Measurements from ENCODE around the gene CBLB.

Gene CBLB

DNA sequence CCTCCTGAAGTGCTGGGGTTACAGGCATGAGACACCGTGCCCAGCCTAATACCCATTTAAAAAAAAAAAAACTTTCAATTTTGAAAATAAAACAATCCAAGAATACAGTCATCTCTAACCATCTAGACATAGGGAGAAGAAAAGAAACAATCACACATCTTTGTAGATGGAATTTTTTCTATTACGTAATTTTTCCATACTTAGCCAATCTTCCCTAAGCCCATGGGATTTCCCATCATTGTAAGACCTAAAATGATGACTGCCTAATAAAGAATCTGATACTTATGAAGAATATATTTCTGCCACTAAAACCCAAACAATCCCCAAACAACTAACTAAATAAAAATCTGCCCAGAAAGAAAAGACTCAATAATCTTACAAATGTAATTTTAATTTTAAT is 88.7 kb downstream of the CBLB start:
- Histone ChIP-seq H4K8ac (ENCODE audit: low read depth, low read length) (no peak overlapping the region), H3K4me3 (ENCODE audit: low read length in 2 of 2) (no peak overlapping the region), H3K9ac (ENCODE audit: low read depth, low read length, poor library complexity) (no peak overlapping the region), H2BK120ac (ENCODE audit: low read depth, low read length) (no peak overlapping the region), H3K36me3 (replicated peaks in 1 of 2; ENCODE audit: control insufficient read depth in 2 of 2, insufficient read depth in 2 of 2, low read length in 2 of 2) (peaks cover 0 to 8% of the 10 kb centered on the region in 2 donors), H3K18ac (ENCODE audit: low read length) (no peak overlapping the region), H3K23ac (ENCODE audit: low read depth, low read length, poor library complexity) (no peak overlapping the region), H3K4me2 (ENCODE audit: insufficient read depth, low read length, poor library complexity, severe bottlenecking) (no peak overlapping the region), H3K9me3 (replicated peaks in 1 of 2; ENCODE audit: control insufficient read depth in 2 of 2, insufficient read depth in 1 of 2, low read depth in 1 of 2, low read length in 2 of 2) (no peaks in the 10 kb centered on the region), H3K27ac (replicated peaks; ENCODE audit: low read length) (no peak overlapping the region), H3K27me3 (ENCODE audit: control insufficient read depth in 3 of 3, insufficient read depth in 3 of 3, low read depth in 1 of 3, low read length in 3 of 3) (no peaks in the 10 kb centered on the region), H2AFZ (ENCODE audit: low read length) (no peak overlapping the region), H2AK5ac (ENCODE audit: low read depth, low read length) (no peak overlapping the region), H2BK15ac (ENCODE audit: low read length) (no peak overlapping the region), H2BK12ac (ENCODE audit: low read length) (no peak overlapping the region), H3K4me1 (ENCODE audit: control insufficient read depth in 2 of 2, insufficient read depth in 1 of 2, low read depth in 1 of 2, low read length in 2 of 2) (no peaks in the 10 kb centered on the region), H4K91ac (ENCODE audit: low read depth, low read length, poor library complexity) (no peak overlapping the region), H2BK5ac (ENCODE audit: low read length) (no peak overlapping the region), H3K79me1 (ENCODE audit: low read depth, low read length) (no peaks in the 10 kb centered on the region), H3K4ac (ENCODE audit: low read length) (no peak overlapping the region), H3K14ac (ENCODE audit: low read length) (no peak overlapping the region)
- no CpG with 5 or more reads among the region's 2 CpGs for WGBS, 2 donors (ENCODE audit: extremely low coverage in 2 of 2, insufficient read length in 2 of 2, insufficient replicate concordance in 1 of 2)
- no peak for DNase-seq (ENCODE audit: low spot score)

DNA sequence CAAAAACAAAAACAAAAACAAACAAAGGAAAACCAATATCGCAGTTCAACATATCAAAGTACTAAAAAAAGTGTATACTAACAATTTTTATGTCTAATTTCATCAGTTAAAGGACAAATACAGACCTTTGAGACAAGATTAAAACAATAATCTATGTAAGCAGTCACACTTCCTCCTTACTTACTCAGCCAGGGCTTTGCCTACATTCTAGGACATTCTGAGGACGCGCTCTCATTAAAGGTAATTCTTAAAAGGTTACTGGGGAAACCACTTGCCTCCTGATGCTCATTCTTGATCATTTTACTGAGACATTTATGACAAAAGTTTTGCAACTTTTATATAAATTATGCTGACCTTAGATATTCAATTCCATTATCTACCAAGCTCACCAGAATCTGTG is 93.4 kb downstream of the CBLB start:
- WGBS, 2 donors (ENCODE audit: extremely low coverage in 2 of 2, insufficient read length in 2 of 2, insufficient replicate concordance in 1 of 2) = no CpG with 5 or more reads among the region's 3 CpGs
- H2BK12ac ChIP-seq (ENCODE audit: low read length) = no peak overlapping the region

DNA sequence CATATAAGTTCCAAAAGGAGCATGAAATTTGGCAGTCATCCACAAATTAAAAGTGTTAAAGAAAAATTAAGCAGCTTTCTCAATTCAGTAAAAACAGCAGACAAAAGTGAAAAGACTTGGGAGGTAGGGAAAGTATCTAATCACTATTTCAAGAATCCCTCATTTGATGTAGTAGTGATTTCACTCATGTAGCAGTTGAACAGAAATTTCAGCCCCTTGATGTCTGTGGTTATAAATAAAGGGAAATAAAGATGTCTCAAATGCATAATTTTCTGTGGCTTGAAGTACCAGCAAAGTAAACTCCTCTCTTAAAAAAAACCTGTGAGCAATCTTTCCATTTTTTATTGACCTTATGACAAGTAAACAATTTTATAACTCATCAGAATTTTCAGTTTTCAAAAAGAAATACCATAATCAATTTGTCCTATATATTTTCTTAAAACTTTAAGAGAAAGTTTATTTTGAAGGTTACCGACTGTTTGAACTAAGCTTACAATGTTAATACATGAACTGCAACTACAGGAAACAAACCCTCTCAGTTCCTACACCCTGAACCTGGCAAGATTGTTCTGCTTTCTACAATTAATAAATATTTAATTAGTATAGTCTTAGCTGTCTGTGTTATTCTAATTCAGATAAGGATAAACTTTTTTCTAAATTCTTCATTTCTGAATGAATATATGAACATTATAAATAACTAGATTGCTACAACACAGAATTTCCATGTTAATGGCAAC is 94.2 kb downstream of the CBLB start:
- H2AFZ ChIP-seq (ENCODE audit: low read length) = no peak overlapping the region
- H3K9me3 ChIP-seq (replicated peaks in 1 of 2; ENCODE audit: control insufficient read depth in 2 of 2, insufficient read depth in 1 of 2, low read depth in 1 of 2, low read length in 2 of 2) = no peaks in the 10 kb centered on the region
- no peak overlapping the region for H2AK5ac ChIP-seq (ENCODE audit: low read depth, low read length)
- no peak overlapping the region for H3K18ac ChIP-seq (ENCODE audit: low read length)
- no peak overlapping the region for H3K4me3 ChIP-seq (ENCODE audit: low read length in 2 of 2)
- no peak overlapping the region for H3K27ac ChIP-seq (replicated peaks; ENCODE audit: low read length)
- H3K36me3 ChIP-seq (replicated peaks in 1 of 2; ENCODE audit: control insufficient read depth in 2 of 2, insufficient read depth in 2 of 2, low read length in 2 of 2) = peaks cover 0 to 13% of the 10 kb centered on the region in 2 donors
- H4K91ac ChIP-seq (ENCODE audit: low read depth, low read length, poor library complexity) = no peak overlapping the region
- H3K23ac ChIP-seq (ENCODE audit: low read depth, low read length, poor library complexity) = no peak overlapping the region
- no peak for DNase-seq (ENCODE audit: low spot score)
- H3K9ac ChIP-seq (ENCODE audit: low read depth, low read length, poor library complexity) = no peak overlapping the region
- H2BK12ac ChIP-seq (ENCODE audit: low read length) = no peak overlapping the region
- H2BK120ac ChIP-seq (ENCODE audit: low read depth, low read length) = no peak overlapping the region
- H3K79me1 ChIP-seq (ENCODE audit: low read depth, low read length) = no peaks in the 10 kb centered on the region
- no CpG with 5 or more reads among the region's 1 CpG for WGBS, 2 donors (ENCODE audit: extremely low coverage in 2 of 2, insufficient read length in 2 of 2, insufficient replicate concordance in 1 of 2)
- no peak overlapping the region for H3K14ac ChIP-seq (ENCODE audit: low read length)
- H2BK5ac ChIP-seq (ENCODE audit: low read length) = no peak overlapping the region
- H3K27me3 ChIP-seq (ENCODE audit: control insufficient read depth in 3 of 3, insufficient read depth in 3 of 3, low read depth in 1 of 3, low read length in 3 of 3) = no peaks in the 10 kb centered on the region
- H2BK15ac ChIP-seq (ENCODE audit: low read length) = no peak overlapping the region
- no peak overlapping the region for H4K8ac ChIP-seq (ENCODE audit: low read depth, low read length)
- no peak overlapping the region for H3K4ac ChIP-seq (ENCODE audit: low read length)
- H3K4me2 ChIP-seq (ENCODE audit: insufficient read depth, low read length, poor library complexity, severe bottlenecking) = no peak overlapping the region
- H3K4me1 ChIP-seq (ENCODE audit: control insufficient read depth in 2 of 2, insufficient read depth in 1 of 2, low read depth in 1 of 2, low read length in 2 of 2) = no peaks in the 10 kb centered on the region

More for the DNA sequence above, 93.4 kb downstream of the CBLB start:
- Histone ChIP-seq H3K9me3 (replicated peaks in 1 of 2; ENCODE audit: control insufficient read depth in 2 of 2, insufficient read depth in 1 of 2, low read depth in 1 of 2, low read length in 2 of 2) (no peaks in the 10 kb centered on the region), H3K4me1 (ENCODE audit: control insufficient read depth in 2 of 2, insufficient read depth in 1 of 2, low read depth in 1 of 2, low read length in 2 of 2) (no peaks in the 10 kb centered on the region), H3K4me2 (ENCODE audit: insufficient read depth, low read length, poor library complexity, severe bottlenecking) (no peak overlapping the region), H2BK5ac (ENCODE audit: low read length) (no peak overlapping the region), H3K4me3 (ENCODE audit: low read length in 2 of 2) (no peak overlapping the region), H4K8ac (ENCODE audit: low read depth, low read length) (no peak overlapping the region), H2AFZ (ENCODE audit: low read length) (no peak overlapping the region), H3K36me3 (replicated peaks in 1 of 2; ENCODE audit: control insufficient read depth in 2 of 2, insufficient read depth in 2 of 2, low read length in 2 of 2) (peaks cover 0 to 13% of the 10 kb centered on the region in 2 donors), H3K14ac (ENCODE audit: low read length) (no peak overlapping the region), H3K27ac (replicated peaks; ENCODE audit: low read length) (no peak overlapping the region), H3K27me3 (ENCODE audit: control insufficient read depth in 3 of 3, insufficient read depth in 3 of 3, low read depth in 1 of 3, low read length in 3 of 3) (no peaks in the 10 kb centered on the region), H2BK120ac (ENCODE audit: low read depth, low read length) (no peak overlapping the region), H3K9ac (ENCODE audit: low read depth, low read length, poor library complexity) (no peak overlapping the region), H3K4ac (ENCODE audit: low read length) (no peak overlapping the region), H2AK5ac (ENCODE audit: low read depth, low read length) (no peak overlapping the region), H2BK15ac (ENCODE audit: low read length) (no peak overlapping the region), H3K79me1 (ENCODE audit: low read depth, low read length) (no peaks in the 10 kb centered on the region), H3K23ac (ENCODE audit: low read depth, low read length, poor library complexity) (no peak overlapping the region), H3K18ac (ENCODE audit: low read length) (no peak overlapping the region), H4K91ac (ENCODE audit: low read depth, low read length, poor library complexity) (no peak overlapping the region)
- no peak for DNase-seq (ENCODE audit: low spot score)

DNA sequence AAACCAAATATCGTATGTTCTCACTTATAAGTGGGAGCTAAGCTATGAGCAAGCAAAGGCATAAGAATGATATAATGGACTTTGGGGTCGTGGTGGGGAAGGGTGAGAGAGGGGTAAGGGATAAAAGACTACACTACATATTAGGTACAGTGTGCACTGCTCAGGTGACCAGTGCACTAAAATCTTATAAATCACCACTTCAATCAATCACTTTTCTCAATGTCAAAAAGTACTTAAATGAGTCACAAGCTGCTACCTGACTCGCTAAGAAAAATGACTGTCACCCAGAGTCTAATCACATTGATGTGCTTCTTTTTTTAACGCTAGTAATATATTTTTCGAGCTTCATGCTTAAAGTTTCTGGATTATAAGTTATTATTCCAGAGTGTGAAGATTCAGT is 95.5 kb downstream of the CBLB start:
- Histone ChIP-seq H2BK15ac (ENCODE audit: low read length) (no peak overlapping the region), H2BK12ac (ENCODE audit: low read length) (no peak overlapping the region), H3K9me3 (replicated peaks in 1 of 2; ENCODE audit: control insufficient read depth in 2 of 2, insufficient read depth in 1 of 2, low read depth in 1 of 2, low read length in 2 of 2) (no peaks in the 10 kb centered on the region), H2BK5ac (ENCODE audit: low read length) (no peak overlapping the region), H3K14ac (ENCODE audit: low read length) (no peak overlapping the region), H3K36me3 (replicated peaks in 1 of 2; ENCODE audit: control insufficient read depth in 2 of 2, insufficient read depth in 2 of 2, low read length in 2 of 2) (peaks cover 0 to 13% of the 10 kb centered on the region in 2 donors), H3K23ac (ENCODE audit: low read depth, low read length, poor library complexity) (no peak overlapping the region), H3K9ac (ENCODE audit: low read depth, low read length, poor library complexity) (no peak overlapping the region), H3K4me1 (ENCODE audit: control insufficient read depth in 2 of 2, insufficient read depth in 1 of 2, low read depth in 1 of 2, low read length in 2 of 2) (no peaks in the 10 kb centered on the region), H4K91ac (ENCODE audit: low read depth, low read length, poor library complexity) (no peak overlapping the region), H3K4me2 (ENCODE audit: insufficient read depth, low read length, poor library complexity, severe bottlenecking) (no peak overlapping the region), H3K4me3 (ENCODE audit: low read length in 2 of 2) (no peak overlapping the region), H2BK120ac (ENCODE audit: low read depth, low read length) (no peak overlapping the region), H2AK5ac (ENCODE audit: low read depth, low read length) (no peak overlapping the region), H3K27ac (replicated peaks; ENCODE audit: low read length) (no peak overlapping the region), H4K8ac (ENCODE audit: low read depth, low read length) (no peak overlapping the region), H2AFZ (ENCODE audit: low read length) (no peak overlapping the region), H3K79me1 (ENCODE audit: low read depth, low read length) (no peaks in the 10 kb centered on the region), H3K18ac (ENCODE audit: low read length) (no peak overlapping the region), H3K27me3 (ENCODE audit: control insufficient read depth in 3 of 3, insufficient read depth in 3 of 3, low read depth in 1 of 3, low read length in 3 of 3) (no peaks in the 10 kb centered on the region), H3K4ac (ENCODE audit: low read length) (no peak overlapping the region)
- no peak for DNase-seq (ENCODE audit: low spot score)
- no CpG with 5 or more reads among the region's 5 CpGs for WGBS, 2 donors (ENCODE audit: extremely low coverage in 2 of 2, insufficient read length in 2 of 2, insufficient replicate concordance in 1 of 2)
